K562 (cell line): Measurements from ENCODE around the gene UBR3. TPM values are rescaled to one million over a fixed set of nuclear protein-coding genes. Genes with fewer than 3 reads are reported as not detected.

Experiments used
- CHAMP1 ChIP-seq: fragments of 450-650 bp; IDR thresholded peaks from 2 replicates; pipeline ENCODE4 v1.6.1; 2016; ENCODE audit warnings: mild to moderate bottlenecking
- CREB3L1 ChIP-seq: fragments of 450-650 bp; IDR thresholded peaks from 2 replicates; pipeline ENCODE4 v1.6.1; 2014; ENCODE audit warnings: low read depth, mild to moderate bottlenecking, moderate library complexity, borderline replicate concordance
- DACH1 ChIP-seq: fragments of 450-650 bp; IDR thresholded peaks from 2 replicates; pipeline ENCODE4 v1.6.1; 2018; ENCODE audit not compliant: partially characterized antibody
- FOSL1 ChIP-seq: fragments of 200-800 bp; sonication (Bioruptor generic); conservative IDR thresholded peaks from 2 replicates; pipeline ENCODE4 v1.6.1; 2016; ENCODE audit warnings: missing genetic modification characterization, missing compliant biosample characterization
- HIVEP1 ChIP-seq: fragments of 250-450 bp; sonication (Bioruptor Pico); IDR thresholded peaks from 2 replicates; pipeline ENCODE4 v1.4.0; 2020; ENCODE audit warnings: mild to moderate bottlenecking
- ID3 ChIP-seq, 2 experiments: fragments of 250-450 bp in 1 of 2; fragments of 450-650 bp in 1 of 2; sonication (Bioruptor Pico) in 1 of 2; IDR thresholded peaks; 2 replicates each; pipeline versions ENCODE4 v1.6.1 to v1.8.0; 2016 to 2021; ENCODE audit warnings: mild to moderate bottlenecking in 2 of 2, moderate library complexity in 2 of 2, missing compliant biosample characterization in 1 of 2, missing genetic modification characterization in 1 of 2
- KLF6 ChIP-seq: fragments of 250-450 bp; sonication (Bioruptor Pico); IDR thresholded peaks from 2 replicates; pipeline ENCODE4 v1.4.0; 2020; ENCODE audit warnings: mild to moderate bottlenecking, moderate library complexity, borderline replicate concordance
- MAFF ChIP-seq: IDR thresholded peaks from 2 replicates; pipeline ENCODE4 v1.6.1; 2012; ENCODE audit warnings: low read length, improper control_type of control experiment
- NFYB ChIP-seq: IDR thresholded peaks from 2 replicates; pipeline ENCODE4 v1.6.1; 2011; ENCODE audit warnings: mild to moderate bottlenecking, moderate library complexity; ENCODE audit not compliant: insufficient read length; ENCODE audit errors: extremely low read depth
- NRF1 ChIP-seq, 2 experiments: fragments of 450-650 bp; IDR thresholded peaks in 1 of 2; conservative IDR thresholded peaks in 1 of 2; 2 replicates each; pipeline ENCODE4 v1.6.1; 2014; ENCODE audit warnings: mild to moderate bottlenecking in 2 of 2
- PHF8 ChIP-seq: fragments of 200-600 bp; sonication (generic); IDR thresholded peaks from 2 replicates; pipeline ENCODE4 v1.6.1; 2012; ENCODE audit warnings: mixed run types, mild to moderate bottlenecking, inconsistent platforms, low read length, moderate library complexity, borderline replicate concordance
- RBBP5 ChIP-seq: fragments of 200-600 bp; sonication (generic); IDR thresholded peaks from 2 replicates; pipeline ENCODE4 v1.6.1; 2012; ENCODE audit warnings: borderline replicate concordance, mild to moderate bottlenecking, low read length, control low read depth, inconsistent platforms; ENCODE audit not compliant: insufficient read depth, poor library complexity, severe bottlenecking
- SMARCC2 ChIP-seq: fragments of 450-650 bp; IDR thresholded peaks from 2 replicates; pipeline ENCODE4 v1.6.1; 2017; ENCODE audit warnings: antibody characterized with exemption, moderate library complexity, mild to moderate bottlenecking, low read depth
- TBP ChIP-seq: optimal IDR thresholded peaks from 2 replicates; pipeline ENCODE3; 2011; ENCODE audit warnings: low read depth, low read length, improper control_type of control experiment
- TCF7 ChIP-seq: sonication (generic); IDR thresholded peaks from 2 replicates; pipeline ENCODE4 v1.6.1; 2016; ENCODE audit warnings: antibody characterized with exemption, borderline replicate concordance
- THAP7 ChIP-seq: fragments of 250-450 bp; sonication (Bioruptor Pico); IDR thresholded peaks from 2 replicates; pipeline ENCODE4 v1.5.0; 2021
- ZNF512 ChIP-seq: IDR thresholded peaks from 2 replicates; pipeline ENCODE4 v1.6.1; 2016; ENCODE audit warnings: missing genetic modification characterization, missing compliant biosample characterization
- ZNF561 ChIP-seq: fragments of 450-650 bp; formaldehyde crosslinking; conservative IDR thresholded peaks from 2 replicates; pipeline ENCODE4 v1.4.0; 2020; ENCODE audit warnings: mild to moderate bottlenecking, moderate library complexity
- ZNF79 ChIP-seq: fragments of 250-450 bp; sonication (Bioruptor Pico); IDR thresholded peaks from 2 replicates; pipeline ENCODE4 v1.4.0; 2020; ENCODE audit warnings: low read depth, mild to moderate bottlenecking, moderate library complexity
- polyA plus RNA-seq, 8 experiments: library from polyadenylated mRNA; depleted of rRNA in 4 of 8; stranded (reverse) in 5 of 8; unstranded in 3 of 8; fragments of >200 nt; fragmentation: Nextera tagmentation in 2 of 8; fragmentation: Illumina TruSeq in 1 of 8; extraction: Ambion mirVana in 2 of 8; extraction: Trizol in 1 of 8; gene quantifications; 2 replicates each; pipeline versions ENCODE4 v1.2.1 to v1.2.3, GENCODE V29; 2011 to 2014; ENCODE audit warnings: inconsistent platforms in 1 of 8, missing spikeins in 1 of 8
- total RNA-seq, 7 experiments: library from RNA; depleted of rRNA in 6 of 7; stranded (reverse); fragments of >200 nt in 6 of 7; fragmentation: Illumina TruSeq in 2 of 7; extraction: Trizol in 2 of 7; gene quantifications; 2 replicates each; pipeline versions ENCODE4 v1.2.1 to v1.2.3, GENCODE V29; 2011 to 2021; ENCODE audit warnings: low replicate concordance in 1 of 7

Gene UBR3
- total and polyA plus RNA-seq, 9 of the 15 experiments (the other 6 are each of a cell fraction or from before 2014, with no cell fraction given) = 14.4 to 63.5 (median 40.4) TPM

GRCh38 chr2:169827272-169828140 is at the start of gene UBR3 (continued):
- peak; percentile 46; the same call in 1 of the 2 replicates for TF ChIP-seq MAFF
- no peak for TF ChIP-seq ZNF79 (CRISPR knock-in tag)
- TF ChIP-seq ID3 (CRISPR knock-in tag; IDR thresholded peaks at IDR 0.05) = no peak
- TF ChIP-seq ID3 (tag; IDR thresholded peaks at IDR 0.05) = peak; percentile 81; the same call in 1 of the 2 replicates
- TF ChIP-seq NRF1 (conservative IDR thresholded peaks at IDR 0.05 in 1 of 2, IDR thresholded peaks at IDR 0.05 in 1 of 2) = peak in 1 of 2 experiments; percentile 60
- TF ChIP-seq ZNF512 (tag) = no peak
- TF ChIP-seq SMARCC2 = no peak
- TF ChIP-seq NFYB = no peak
- no peak for TF ChIP-seq KLF6 (CRISPR knock-in tag)
- TF ChIP-seq HIVEP1 (CRISPR knock-in tag) = no peak
- TF ChIP-seq ZNF561 (CRISPR knock-in tag) = no peak
- TF ChIP-seq DACH1 = no peak
- TF ChIP-seq FOSL1 (tag) = peak; percentile 43; the same call in 1 of the 2 replicates
- peak; percentile 97 for TF ChIP-seq RBBP5
- peak; percentile 87; the same call in 1 of the 2 replicates for TF ChIP-seq PHF8
- 0 out of 2 replicates have a peak, but pooled peaks have one; percentile 31 for TF ChIP-seq TCF7
- TF ChIP-seq CHAMP1 = no peak
- peak; percentile 92 for TF ChIP-seq TBP
- TF ChIP-seq CREB3L1 = peak; percentile 73; the same call in 1 of the 2 replicates
- 0 out of 2 replicates have a peak, but pooled peaks have one; percentile 64 for TF ChIP-seq THAP7 (CRISPR knock-in tag)
